HepG2 (cell line): ENCODE measurements around the gene ANAPC5. TPM values are rescaled to one million over a fixed set of nuclear protein-coding genes. Genes with fewer than 3 reads are reported as not detected.

ENCODE experiments used
- ATAC-seq: fragments of 200-7000 bp; cut with Tn5 transposase; 3 replicates; pipeline ENCODE4 v1.9.1; 2020; ENCODE audit warnings: mild to moderate bottlenecking, moderate library complexity
- BruUV-seq: library from RNA; stranded (reverse); fragments of 400-500 nt; replicated peaks from 2 replicates; lab custom pipeline; 2021; lab: Mats Ljungman, UMichigan
- CTCF ChIA-PET: fragments of 300-600 bp; formaldehyde crosslinking; extraction: SDS; loops from one replicate; lab custom pipeline; 2021; ENCODE audit warnings: low total read pairs, inconsistent platforms, low intra/inter-chr PET ratio; lab: Yijun Ruan, JAX
- POLR2A ChIA-PET: fragments of 350-600 bp; sonication (Branson Sonifier 250); formaldehyde crosslinking; loops from one replicate; lab custom pipeline; 2020; ENCODE audit warnings: antibody characterized with exemption, inconsistent platforms; lab: Yijun Ruan, JAX
- DNase-seq: peaks from one replicate; pipeline ENCODE4 v3.0.0-alpha.2; 2015; ENCODE audit warnings: low spot score
- FAIRE-seq: peaks from 3 replicates; lab custom pipeline; 2011; peaks lifted over from hg19 to GRCh38; lab: Jason Lieb, UNC
- H2AFZ ChIP-seq: one replicate; pipeline ENCODE4 v1.6.1; 2011; ENCODE audit warnings: low read length, inconsistent platforms
- H3K27ac ChIP-seq: fragments of 300-600 bp; 3 replicates; pipeline ENCODE4 v1.8.0; 2011; ENCODE audit warnings: mixed run types, mild to moderate bottlenecking, mixed read lengths, low read length, inconsistent platforms; ENCODE audit not compliant: insufficient read depth; ENCODE audit errors: extremely low read length
- H3K27me3 ChIP-seq, 2 experiments: fragments of 200-600 bp in 1 of 2; 2 replicates in 1 of 2; 3 replicates in 1 of 2; pipeline versions ENCODE4 v1.6.0 to v1.8.0; 2011; ENCODE audit warnings: low read length in 2 of 2, mild to moderate bottlenecking in 2 of 2, moderate library complexity in 2 of 2, inconsistent platforms in 1 of 2; ENCODE audit not compliant: insufficient read depth in 2 of 2, control insufficient read depth in 1 of 2
- H3K36me3 ChIP-seq, 2 experiments: fragments of 200-600 bp in 1 of 2; replicated peaks in 1 of 2; 2 replicates in 1 of 2; 3 replicates in 1 of 2; pipeline versions ENCODE4 v1.5.1 to v1.8.0; 2011; ENCODE audit warnings: low read length in 2 of 2, inconsistent platforms in 1 of 2; ENCODE audit not compliant: insufficient read depth in 2 of 2, control insufficient read depth in 1 of 2
- H3K4me1 ChIP-seq: 2 replicates; pipeline ENCODE4 v1.5.1; 2012; ENCODE audit warnings: low read length, inconsistent platforms; ENCODE audit not compliant: insufficient read depth
- H3K4me2 ChIP-seq: 2 replicates; pipeline ENCODE4 v1.6.0; 2011; ENCODE audit warnings: low read depth, low read length, inconsistent platforms
- H3K4me3 ChIP-seq, 3 experiments: fragments of 200-600 bp in 1 of 3; sonication (generic), shearing (Covaris generic) in 1 of 3; replicated peaks in 1 of 3; 2 replicates each; pipeline ENCODE4 v1.5.1; 2011 to 2016; ENCODE audit warnings: low read length in 3 of 3, inconsistent platforms in 2 of 3, low read depth in 2 of 3, mild to moderate bottlenecking in 2 of 3, control low read depth in 1 of 3, mixed read lengths in 1 of 3; ENCODE audit not compliant: insufficient read depth in 1 of 3
- H3K79me2 ChIP-seq: one replicate; pipeline ENCODE4 v1.6.1; 2011; ENCODE audit warnings: low read length, inconsistent platforms; ENCODE audit not compliant: insufficient read depth
- H3K9ac ChIP-seq: 2 replicates; pipeline ENCODE4 v1.6.0; 2011; ENCODE audit warnings: mild to moderate bottlenecking, low read depth, low read length, inconsistent platforms; ENCODE audit not compliant: insufficient read depth
- H3K9me3 ChIP-seq: 2 replicates; pipeline ENCODE4 v1.5.1; 2012; ENCODE audit warnings: mild to moderate bottlenecking, low read length
- H4K20me1 ChIP-seq: 2 replicates; pipeline ENCODE4 v1.6.0; 2011; ENCODE audit warnings: inconsistent platforms, mild to moderate bottlenecking, low read length, moderate library complexity; ENCODE audit not compliant: insufficient read depth
- GABPB1 ChIP-seq: IDR thresholded peaks from 2 replicates; pipeline ENCODE4 v1.6.1; 2016; ENCODE audit warnings: mild to moderate bottlenecking, missing genetic modification reagents, moderate library complexity, missing compliant biosample characterization
- GATAD2A ChIP-seq: IDR thresholded peaks from 2 replicates; pipeline ENCODE4 v1.6.1; 2016
- HNF4A ChIP-seq: sonication (generic); formaldehyde crosslinking; IDR thresholded peaks from 2 replicates; pipeline ENCODE4 v1.4.0; 2020; ENCODE audit warnings: missing genetic modification reagents
- PTBP1 ChIP-seq: fragments of 200-400 bp; formaldehyde crosslinking; IDR thresholded peaks from 2 replicates; pipeline ENCODE4 v1.6.1; 2018; ENCODE audit warnings: low read length, low read depth; ENCODE audit not compliant: poor library complexity, severe bottlenecking
- SP5 ChIP-seq: IDR thresholded peaks from 2 replicates; pipeline ENCODE4 v1.6.1; 2016; ENCODE audit warnings: low read depth, borderline replicate concordance
- ZNF567 ChIP-seq: sonication (generic); formaldehyde crosslinking; IDR thresholded peaks from 2 replicates; pipeline ENCODE4 v1.8.1; 2023; ENCODE audit warnings: mild to moderate bottlenecking, missing genetic modification reagents, borderline replicate concordance
- ZSCAN25 ChIP-seq: sonication (generic); formaldehyde crosslinking; IDR thresholded peaks from 2 replicates; pipeline ENCODE4 v1.8.0; 2022; ENCODE audit warnings: mild to moderate bottlenecking, missing genetic modification reagents
- WGBS: methylation state at CpG from one replicate; pipeline ENCODE4 v1.1.6; 2017; ENCODE audit warnings: low lambda C conversion rate; 5-methylcytosine and 5-hydroxymethylcytosine counted together
- in situ Hi-C: cut with HindIII; loops from 2 replicates; pipeline ENCODE4 v1.10.0; 2017; ENCODE audit warnings: low pct_unique_long_range_greater_than_20kb; ENCODE audit not compliant: extremely low pct_ligation_motif_present
- intact Hi-C: fragments of 100-400 bp; cut with micrococcal nuclease; formaldehyde crosslinking; loops from one replicate; pipeline ENCODE4 v1.10.0; 2022; ENCODE audit not compliant: unreplicated experiment
- polyA plus RNA-seq, 8 experiments: library from polyadenylated mRNA; depleted of rRNA in 3 of 8; stranded (reverse) in 7 of 8; unstranded in 1 of 8; fragments of >200 nt; fragmentation: Illumina TruSeq in 4 of 8; extraction: Trizol in 4 of 8; gene quantifications; 2 replicates each; pipeline versions ENCODE4 v1.2.1 to v1.2.3, GENCODE V29; 2011 to 2016; ENCODE audit warnings: low read depth in 4 of 8, missing spikeins in 1 of 8, mixed read lengths in 1 of 8; ENCODE audit not compliant: insufficient read depth in 1 of 8
- total RNA-seq, 5 experiments: library from RNA; depleted of rRNA; stranded (reverse); fragments of >200 nt; fragmentation: Illumina TruSeq; extraction: Trizol; gene quantifications; 2 replicates each; pipeline ENCODE4 v1.2.3, GENCODE V29; 2016; ENCODE audit warnings: low read depth in 1 of 5
- TF ChIP-seq, protein P1 (sequence below): sonication (generic); formaldehyde crosslinking; IDR thresholded peaks from 2 replicates; pipeline ENCODE4 v1.5.0; 2020; ENCODE audit warnings: mild to moderate bottlenecking, missing genetic modification reagents, borderline replicate concordance
- TF ChIP-seq, protein P2 (sequence below): sonication (generic); formaldehyde crosslinking; IDR thresholded peaks from 2 replicates; pipeline ENCODE4 v1.8.0; 2023; ENCODE audit warnings: mild to moderate bottlenecking, missing genetic modification reagents
- TF ChIP-seq, protein P3 (sequence below): sonication (generic); formaldehyde crosslinking; IDR thresholded peaks from 2 replicates; pipeline ENCODE4 v1.4.0; 2020; ENCODE audit warnings: missing genetic modification reagents

ANAPC5 gene
- total and polyA plus RNA-seq, 2 of the 13 experiments (the other 11 are each of a cell fraction or from before 2014, with no cell fraction given) = 146 to 161 TPM

DNA sequence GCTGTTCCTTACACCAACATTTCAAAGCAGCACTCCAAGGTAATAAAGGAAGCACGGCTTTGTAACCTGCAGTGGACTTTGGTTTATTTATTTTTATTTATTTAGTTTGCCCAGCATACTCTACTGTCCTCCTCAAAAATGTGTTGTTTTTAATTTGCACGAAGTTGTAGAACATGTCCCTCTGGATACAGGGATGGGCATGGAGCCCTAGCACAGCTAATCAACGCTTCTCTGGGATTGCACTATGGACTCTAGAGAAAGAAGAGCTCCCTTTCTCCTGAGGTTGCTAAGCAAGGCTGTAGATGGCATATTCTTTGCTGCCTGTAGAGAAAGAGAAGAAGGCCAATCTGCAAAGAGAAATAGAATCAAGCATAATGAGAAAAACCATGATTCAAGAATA, 5.9 kb upstream of the ANAPC5 start:
- H3K4me3 ChIP-seq = no peak overlapping the region
- BruUV-seq = no TSS peak
- no peaks in the 10 kb centered on the region for H3K79me2 ChIP-seq
- no peaks in the 10 kb centered on the region for H4K20me1 ChIP-seq
- CTCF ChIA-PET = no interaction called here
- no peak overlapping the region for H2AFZ ChIP-seq
- H3K27me3 ChIP-seq = no peaks in the 10 kb centered on the region
- H3K9me3 ChIP-seq = no peaks in the 10 kb centered on the region
- TF ChIP-seq, protein P1, sequence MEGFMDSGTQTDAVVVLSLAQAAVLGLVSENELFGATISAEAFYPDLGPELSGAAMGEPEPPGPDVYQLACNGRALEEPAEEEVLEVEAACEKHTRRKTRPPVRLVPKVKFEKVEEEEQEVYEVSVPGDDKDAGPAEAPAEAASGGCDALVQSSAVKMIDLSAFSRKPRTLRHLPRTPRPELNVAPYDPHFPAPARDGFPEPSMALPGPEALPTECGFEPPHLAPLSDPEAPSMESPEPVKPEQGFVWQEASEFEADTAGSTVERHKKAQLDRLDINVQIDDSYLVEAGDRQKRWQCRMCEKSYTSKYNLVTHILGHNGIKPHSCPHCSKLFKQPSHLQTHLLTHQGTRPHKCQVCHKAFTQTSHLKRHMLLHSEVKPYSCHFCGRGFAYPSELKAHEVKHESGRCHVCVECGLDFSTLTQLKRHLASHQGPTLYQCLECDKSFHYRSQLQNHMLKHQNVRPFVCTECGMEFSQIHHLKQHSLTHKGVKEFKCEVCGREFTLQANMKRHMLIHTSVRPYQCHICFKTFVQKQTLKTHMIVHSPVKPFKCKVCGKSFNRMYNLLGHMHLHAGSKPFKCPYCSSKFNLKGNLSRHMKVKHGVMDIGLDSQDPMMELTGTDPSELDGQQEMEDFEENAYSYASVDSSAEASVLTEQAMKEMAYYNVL (CRISPR knock-in tag) = 0 out of 2 replicates have a peak, but pooled peaks have one; percentile 6
- peak; percentile 69 for TF ChIP-seq HNF4A (CRISPR knock-in tag)
- TF ChIP-seq, protein P2, sequence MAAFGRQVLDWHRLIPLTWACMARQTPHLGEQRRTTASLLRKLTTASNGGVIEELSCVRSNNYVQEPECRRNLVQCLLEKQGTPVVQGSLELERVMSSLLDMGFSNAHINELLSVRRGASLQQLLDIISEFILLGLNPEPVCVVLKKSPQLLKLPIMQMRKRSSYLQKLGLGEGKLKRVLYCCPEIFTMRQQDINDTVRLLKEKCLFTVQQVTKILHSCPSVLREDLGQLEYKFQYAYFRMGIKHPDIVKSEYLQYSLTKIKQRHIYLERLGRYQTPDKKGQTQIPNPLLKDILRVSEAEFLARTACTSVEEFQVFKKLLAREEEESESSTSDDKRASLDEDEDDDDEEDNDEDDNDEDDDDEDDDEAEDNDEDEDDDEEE (CRISPR knock-in tag) = no peak
- 0 out of 2 replicates have a peak, but pooled peaks have one; percentile 21 for TF ChIP-seq GATAD2A (CRISPR knock-in tag)
- TF ChIP-seq SP5 (CRISPR knock-in tag) = no peak
- TF ChIP-seq, protein P3, sequence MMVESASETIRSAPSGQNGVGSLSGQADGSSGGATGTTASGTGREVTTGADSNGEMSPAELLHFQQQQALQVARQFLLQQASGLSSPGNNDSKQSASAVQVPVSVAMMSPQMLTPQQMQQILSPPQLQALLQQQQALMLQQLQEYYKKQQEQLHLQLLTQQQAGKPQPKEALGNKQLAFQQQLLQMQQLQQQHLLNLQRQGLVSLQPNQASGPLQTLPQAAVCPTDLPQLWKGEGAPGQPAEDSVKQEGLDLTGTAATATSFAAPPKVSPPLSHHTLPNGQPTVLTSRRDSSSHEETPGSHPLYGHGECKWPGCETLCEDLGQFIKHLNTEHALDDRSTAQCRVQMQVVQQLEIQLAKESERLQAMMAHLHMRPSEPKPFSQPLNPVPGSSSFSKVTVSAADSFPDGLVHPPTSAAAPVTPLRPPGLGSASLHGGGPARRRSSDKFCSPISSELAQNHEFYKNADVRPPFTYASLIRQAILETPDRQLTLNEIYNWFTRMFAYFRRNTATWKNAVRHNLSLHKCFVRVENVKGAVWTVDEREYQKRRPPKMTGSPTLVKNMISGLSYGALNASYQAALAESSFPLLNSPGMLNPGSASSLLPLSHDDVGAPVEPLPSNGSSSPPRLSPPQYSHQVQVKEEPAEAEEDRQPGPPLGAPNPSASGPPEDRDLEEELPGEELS (CRISPR knock-in tag) = 0 out of 2 replicates have a peak, but pooled peaks have one; percentile 28
- TF ChIP-seq GABPB1 (CRISPR knock-in tag) = no peak
- no peak for TF ChIP-seq PTBP1
- TF ChIP-seq ZNF567 (CRISPR knock-in tag) = no peak
- no peak for TF ChIP-seq ZSCAN25 (CRISPR knock-in tag)
- FAIRE-seq (peak; percentile 81), ATAC-seq (peak; percentile 53), DNase-seq (peak; percentile 20)
- intact Hi-C loops = no loop called here
- H3K36me3 ChIP-seq = no peaks in the 10 kb centered on the region
- H3K9ac ChIP-seq = no peak overlapping the region
- in situ Hi-C loops = no loop called here
- no peak overlapping the region for H3K27ac ChIP-seq
- POLR2A ChIA-PET = interaction anchor here (0.8 to 1.5 kb wide), 2 partner anchors 10 to 42 kb away, joined by 3 to 12 read pairs; partner anchors contain the start of gene RNF34
- peak overlapping the region; percentile 42 for H3K4me2 ChIP-seq
- H3K4me1 ChIP-seq = peaks cover 49% of the 10 kb centered on the region
- 2% methylated on average over 3 of the region's 3 CpGs for WGBS
